DND-41 (cell line): ENCODE results near the gene MLC1.

ENCODE experiments used
- CTCF ChIP-seq: IDR thresholded peaks from 2 replicates; pipeline ENCODE4 v1.5.1; 2012; ENCODE audit warnings: borderline replicate concordance, low read length, moderate library complexity, mild to moderate bottlenecking; ENCODE audit not compliant: poor library complexity, severe bottlenecking; ENCODE audit errors: extremely low read depth
- EZH2 ChIP-seq: IDR thresholded peaks from 3 replicates; pipeline ENCODE4 v1.6.1; 2012; ENCODE audit warnings: borderline replicate concordance, low read depth, mild to moderate bottlenecking, moderate library complexity, low read length, inconsistent platforms; ENCODE audit not compliant: severe bottlenecking

DNA sequence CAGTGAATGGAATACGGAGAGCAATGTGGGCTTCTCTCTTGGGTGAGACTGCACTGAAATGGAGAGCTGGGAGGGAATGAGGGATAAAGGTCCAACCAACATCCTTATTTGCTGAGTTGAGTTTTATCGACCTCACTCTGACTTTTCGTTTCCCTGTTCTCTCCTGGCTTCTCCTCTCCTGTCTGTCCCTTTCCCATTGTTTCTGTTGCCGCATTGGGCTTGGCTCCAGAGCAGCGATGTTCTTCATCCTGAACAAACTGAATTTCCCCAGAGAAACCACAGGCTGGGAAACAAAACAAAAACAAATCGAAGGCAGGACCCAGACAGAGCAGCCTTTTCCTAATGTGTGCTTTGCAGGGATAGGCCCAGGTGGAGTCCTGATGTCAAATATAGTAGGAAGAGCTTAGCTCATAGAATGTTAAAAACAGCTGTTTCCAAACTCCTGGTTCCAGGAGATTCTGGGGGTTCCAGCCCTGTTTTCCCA, 34.6 kb upstream of the MLC1 start:
- TF ChIP-seq EZH2 (no peak), CTCF (no peak)
